MM.1S (cell line): ENCODE measurements around the gene QPCTL.

ENCODE experiments used
- CTCF ChIP-seq: fragments of 300-600 bp; sonication (generic); IDR thresholded peaks from 2 replicates; pipeline ENCODE4 v1.5.1; 2016; ENCODE audit warnings: antibody characterized with exemption, low read length, mixed read lengths
- EZH2 ChIP-seq: fragments of 300-600 bp; sonication (generic); optimal IDR thresholded peaks from 2 replicates; pipeline ENCODE3; 2017; ENCODE audit warnings: low read depth, mild to moderate bottlenecking, antibody characterized with exemption, low read length, mixed read lengths
- EZH2phosphoT487 ChIP-seq: fragments of 300-600 bp; sonication (generic); IDR thresholded peaks from 2 replicates; pipeline ENCODE4 v1.6.1; 2018; ENCODE audit warnings: antibody characterized with exemption, low read length

DNA sequence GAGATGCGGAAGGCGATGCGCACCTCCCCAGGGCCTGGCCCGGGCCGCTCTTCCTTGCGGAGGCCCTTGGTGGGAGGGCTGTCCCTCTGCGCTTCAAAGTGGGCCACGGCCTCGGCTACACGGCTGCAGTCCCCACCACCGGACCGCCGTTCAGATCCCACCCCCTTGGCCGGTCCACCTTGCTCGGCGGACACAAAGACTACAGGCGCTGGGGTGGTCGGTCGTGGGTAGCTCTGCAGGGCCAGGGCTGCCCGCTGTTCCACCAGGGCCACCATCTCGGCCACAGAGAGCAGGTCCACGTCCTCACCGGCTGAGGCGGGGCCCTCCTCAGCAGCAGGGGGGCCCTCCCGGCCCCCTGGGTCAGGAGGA lies 20.2 kb downstream of the QPCTL start:
- no peak for TF ChIP-seq EZH2
- TF ChIP-seq CTCF, result no peak
- no peak for TF ChIP-seq EZH2phosphoT487
